Loucy (cell line): ENCODE data around the gene SDF2L1.

Source experiments
- H2AFZ ChIP-seq: fragments of 200-600 bp; sonication (generic); 2 replicates; pipeline ENCODE4 v1.6.0; 2016; ENCODE audit warnings: antibody characterized with exemption, mild to moderate bottlenecking, low read length, moderate library complexity
- H3F3A ChIP-seq: fragments of 200-600 bp; 2 replicates; pipeline ENCODE4 v1.6.0; 2016; ENCODE audit warnings: antibody characterized with exemption, low read depth, mild to moderate bottlenecking
- H3K27me3 ChIP-seq: fragments of 200-600 bp; sonication (generic); 2 replicates; pipeline ENCODE4 v1.6.1; 2014; ENCODE audit warnings: low read length, mild to moderate bottlenecking; ENCODE audit not compliant: insufficient read depth, poor library complexity, severe bottlenecking
- H3K36me3 ChIP-seq: fragments of 200-600 bp; sonication (generic); 2 replicates; pipeline ENCODE4 v1.6.1; 2016; ENCODE audit warnings: low read length; ENCODE audit not compliant: insufficient read depth
- H3K4me1 ChIP-seq: fragments of 200-600 bp; sonication (generic); 2 replicates; pipeline ENCODE4 v1.5.1; 2014; ENCODE audit warnings: low read length, mild to moderate bottlenecking; ENCODE audit not compliant: insufficient read depth, poor library complexity, severe bottlenecking
- H3K4me2 ChIP-seq: fragments of 200-600 bp; sonication (generic); 2 replicates; pipeline ENCODE4 v1.6.0; 2014; ENCODE audit warnings: antibody characterized with exemption, low read length, low read depth, mild to moderate bottlenecking; ENCODE audit not compliant: poor library complexity, severe bottlenecking
- H3K4me3 ChIP-seq: fragments of 200-600 bp; sonication (generic); 2 replicates; pipeline ENCODE4 v1.5.1; 2014; ENCODE audit warnings: low read length, mild to moderate bottlenecking, mixed read lengths; ENCODE audit not compliant: poor library complexity, severe bottlenecking
- H3K79me2 ChIP-seq: fragments of 200-600 bp; sonication (generic); 2 replicates; pipeline ENCODE4 v1.6.1; 2014; ENCODE audit warnings: low read length; ENCODE audit not compliant: insufficient read depth
- H3K9ac ChIP-seq: fragments of 200-600 bp; sonication (generic); 2 replicates; pipeline ENCODE4 v1.6.0; 2014; ENCODE audit warnings: mild to moderate bottlenecking, low read depth, low read length, moderate library complexity; ENCODE audit not compliant: poor library complexity, severe bottlenecking
- H3K9me2 ChIP-seq: fragments of 200-600 bp; sonication (generic); replicated peaks from 2 replicates; pipeline ENCODE4 v1.6.1; 2016; ENCODE audit warnings: low read depth, low read length, mixed read lengths
- H3K9me3 ChIP-seq: fragments of 200-600 bp; sonication (generic); 2 replicates; pipeline ENCODE4 v1.6.1; 2014; ENCODE audit warnings: mild to moderate bottlenecking, antibody characterized with exemption, low read length, low read depth; ENCODE audit not compliant: insufficient read depth
- H4K20me1 ChIP-seq: fragments of 200-600 bp; sonication (generic); 2 replicates; pipeline ENCODE4 v1.6.0; 2014; ENCODE audit warnings: antibody characterized with exemption, low read length, mild to moderate bottlenecking; ENCODE audit not compliant: insufficient read depth, poor library complexity, severe bottlenecking
- CTCF ChIP-seq: fragments of 200-600 bp; sonication (generic); conservative IDR thresholded peaks from 2 replicates; pipeline ENCODE4 v1.5.1; 2014; ENCODE audit warnings: mild to moderate bottlenecking, antibody characterized with exemption, low read length
- EZH2phosphoT487 ChIP-seq: fragments of 200-600 bp; IDR thresholded peaks from 2 replicates; pipeline ENCODE4 v1.6.1; 2018; ENCODE audit warnings: antibody characterized with exemption, mild to moderate bottlenecking, moderate library complexity, borderline replicate concordance

SDF2L1 gene

DNA sequence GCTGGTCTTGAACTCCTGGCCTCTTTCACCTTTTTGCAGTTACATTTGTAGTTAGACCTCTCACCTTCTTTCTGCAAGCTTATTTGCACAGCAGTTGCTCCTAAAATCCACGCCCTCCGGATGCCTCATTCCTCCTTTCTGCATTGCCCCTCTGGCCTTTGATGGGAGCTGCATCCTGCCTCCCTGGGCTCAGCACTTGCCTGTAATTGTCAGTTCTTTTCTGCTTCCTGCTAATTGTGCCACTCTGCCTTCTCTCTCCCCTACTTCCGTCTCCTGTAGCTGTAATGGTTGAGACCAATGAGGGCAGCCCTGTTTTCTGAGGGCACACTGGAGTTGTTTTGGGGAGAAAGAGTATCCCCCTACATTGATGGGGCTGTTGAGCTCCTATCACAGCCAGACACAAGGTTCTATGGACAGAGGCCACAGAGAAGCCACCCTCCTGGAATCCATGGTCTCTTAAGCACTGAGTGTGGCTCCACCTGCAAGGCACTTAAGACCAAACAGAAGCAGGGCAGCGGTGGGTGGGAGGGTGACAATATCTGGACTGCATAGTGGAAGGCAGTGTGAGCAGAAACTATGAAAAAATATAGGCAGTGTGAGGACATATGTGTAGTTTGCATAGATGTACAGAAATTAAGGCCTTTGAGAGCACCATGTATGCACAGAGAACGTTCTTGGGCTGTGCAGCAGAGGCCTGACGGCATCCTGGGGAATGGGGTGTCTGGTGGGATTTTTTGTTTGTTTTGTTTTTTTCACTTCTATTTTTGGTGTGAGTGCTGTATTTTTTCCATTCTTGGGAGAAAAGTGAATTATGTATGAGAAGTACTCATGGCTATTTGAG lies 42.8 kb upstream of the SDF2L1 start:
- no peaks in the 10 kb centered on the region for H3F3A ChIP-seq
- no peak overlapping the region for H3K9ac ChIP-seq
- peaks cover 54% of the 10 kb centered on the region; the same call in 1 of the 2 replicates for H3K36me3 ChIP-seq
- H3K4me2 ChIP-seq = no peak overlapping the region
- peaks cover 78% of the 10 kb centered on the region for H4K20me1 ChIP-seq
- no peaks in the 10 kb centered on the region for H3K9me2 ChIP-seq
- H2AFZ ChIP-seq = no peak overlapping the region
- no peaks in the 10 kb centered on the region for H3K27me3 ChIP-seq
- peaks cover 96% of the 10 kb centered on the region for H3K79me2 ChIP-seq
- TF ChIP-seq CTCF = no peak
- no peak for TF ChIP-seq EZH2phosphoT487
- no peaks in the 10 kb centered on the region for H3K9me3 ChIP-seq
- no peaks in the 10 kb centered on the region for H3K4me1 ChIP-seq
- H3K4me3 ChIP-seq = no peak overlapping the region

GRCh38 chr22:21602579-21602978 lies 39.5 kb upstream of the SDF2L1 start:
- Histone ChIP-seq H3K4me3 (no peak overlapping the region), H3K27me3 (no peaks in the 10 kb centered on the region), H4K20me1 (peaks cover 75% of the 10 kb centered on the region), H2AFZ (no peak overlapping the region), H3F3A (no peaks in the 10 kb centered on the region), H3K36me3 (peaks cover 28% of the 10 kb centered on the region; the same call in 1 of the 2 replicates), H3K9ac (no peak overlapping the region), H3K9me3 (no peaks in the 10 kb centered on the region), H3K4me2 (no peak overlapping the region), H3K9me2 (no peaks in the 10 kb centered on the region), H3K4me1 (no peaks in the 10 kb centered on the region), H3K79me2 (peaks cover 96% of the 10 kb centered on the region)
- TF ChIP-seq CTCF (no peak), EZH2phosphoT487 (no peak)

DNA sequence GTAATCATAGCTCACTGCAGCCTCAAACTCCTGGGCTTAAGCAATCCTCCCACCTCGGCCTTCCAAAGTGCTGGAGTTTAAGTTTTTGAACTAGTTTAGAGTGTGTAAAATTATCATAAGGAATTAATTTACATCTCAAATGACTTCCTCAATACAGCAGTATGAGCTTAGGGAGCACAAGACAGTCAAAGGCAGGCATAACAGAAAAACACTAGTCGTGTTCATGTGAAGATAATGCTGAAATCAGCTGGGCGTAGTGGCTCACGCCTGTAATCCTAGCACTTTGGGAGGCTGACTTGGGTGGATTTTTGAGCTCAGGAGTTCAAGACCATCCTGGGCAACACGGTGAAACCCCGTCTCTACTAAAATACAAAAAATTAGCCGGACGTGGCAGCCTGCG lies 38.1 kb upstream of the SDF2L1 start:
- Histone ChIP-seq H3F3A (no peaks in the 10 kb centered on the region), H3K4me1 (no peaks in the 10 kb centered on the region), H4K20me1 (peaks cover 70% of the 10 kb centered on the region), H3K36me3 (peaks cover 25% of the 10 kb centered on the region; the same call in 1 of the 2 replicates), H3K79me2 (peaks cover 94% of the 10 kb centered on the region), H3K4me2 (no peak overlapping the region), H3K4me3 (no peak overlapping the region), H2AFZ (no peak overlapping the region), H3K9me2 (no peaks in the 10 kb centered on the region), H3K27me3 (no peaks in the 10 kb centered on the region), H3K9me3 (no peaks in the 10 kb centered on the region), H3K9ac (no peak overlapping the region)
- no peak for TF ChIP-seq CTCF
- no peak for TF ChIP-seq EZH2phosphoT487
